Suprapubic skin (tissue), 3 donors: Measurements from ENCODE around the gene CCDC201.
"Not testable (repeated sequence)": the region's sequence is repeated elsewhere in the genome, so short reads cannot be mapped to it uniquely, and the experiment has no call there.

Experiments
- CTCF ChIP-seq, 2 donors: fragments of 200-600 bp in 1 of 2; fragments of 450-650 bp in 1 of 2; sonication (generic) in 1 of 2; IDR thresholded peaks; one replicate each; pipeline ENCODE4 v1.5.1; 2016 to 2019; ENCODE audit warnings: antibody characterized with exemption in 2 of 2, mild to moderate bottlenecking in 1 of 2, moderate library complexity in 1 of 2
- POLR2AphosphoS5 ChIP-seq, 3 donors: sonication (generic); formaldehyde crosslinking; IDR thresholded peaks; one replicate each; pipeline ENCODE4 v1.6.1; 2017; ENCODE audit warnings: antibody characterized with exemption in 3 of 3

DNA sequence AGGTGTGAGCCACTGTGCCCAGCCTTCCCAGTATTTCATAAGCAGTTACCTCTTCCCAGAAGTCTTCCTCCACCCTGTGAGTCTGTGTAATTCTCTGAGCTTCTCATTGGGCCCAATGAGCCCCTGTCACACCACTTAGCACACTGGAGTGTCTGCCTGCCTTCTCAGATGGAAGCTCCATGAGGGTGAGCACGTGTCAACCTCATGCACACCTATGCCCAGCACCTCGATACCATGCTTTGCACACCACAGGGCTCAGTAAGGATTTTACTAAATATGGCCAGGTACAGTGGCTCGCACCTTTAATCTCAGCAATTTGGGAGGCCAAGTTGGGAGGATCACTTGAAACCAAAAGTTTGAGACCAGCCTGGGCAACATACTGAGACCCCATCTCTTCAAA lies 46.3 kb downstream of the CCDC201 start:
- TF ChIP-seq CTCF, POLR2AphosphoS5 (IDR thresholded peaks at IDR 0.05): not testable (repeated sequence)
